Testis (tissue), 3 donors: Measurements from ENCODE around the gene CTAGE8. TPM values are rescaled to one million over a fixed set of nuclear protein-coding genes. Genes with fewer than 3 reads are reported as not detected.
"Not testable (repeated sequence)": the region's sequence is repeated elsewhere in the genome, so short reads cannot be mapped to it uniquely, and the experiment has no call there.

ENCODE experiments used
- DNase-seq: peaks from one replicate; pipeline ENCODE4 v3.0.0-alpha.2; 2019
- H3K27ac ChIP-seq, 2 donors: fragments of 200-600 bp; sonication (generic); one replicate each; pipeline ENCODE4 v1.5.1; 2019
- H3K27me3 ChIP-seq: fragments of 200-600 bp; sonication (generic); one replicate; pipeline ENCODE4 v1.5.1; 2019
- H3K36me3 ChIP-seq: fragments of 200-600 bp; sonication (generic); one replicate; pipeline ENCODE4 v1.5.1; 2017; ENCODE audit warnings: low read depth; ENCODE audit errors: missing control alignments
- H3K4me1 ChIP-seq: fragments of 200-600 bp; sonication (generic); one replicate; pipeline ENCODE4 v1.5.1; 2019
- H3K4me3 ChIP-seq, 2 donors: fragments of 200-600 bp; sonication (generic); one replicate each; pipeline ENCODE4 v1.5.1; 2017 to 2019
- H3K9me3 ChIP-seq: fragments of 200-600 bp; sonication (generic); one replicate; pipeline ENCODE4 v1.5.1; 2017
- WGBS, 2 donors: methylation state at CpG; one replicate each; pipeline ENCODE4 v1.1.5; 2018; 5-methylcytosine and 5-hydroxymethylcytosine counted together
- intact Hi-C: fragments of 100-400 bp; cut with DNase I; formaldehyde crosslinking; loops from one replicate; pipeline ENCODE4 v1.15.1; 2023; ENCODE audit warnings: low total_unique reads
- polyA plus RNA-seq: library from polyadenylated mRNA; stranded (reverse); fragments of 350-450 nt; fragmentation: Illumina TruSeq; extraction: RNeasy Lipid Tissue Mini Kit (QIAGEN cat#74804); gene quantifications from one replicate; pipeline ENCODE4 v1.2.3, GENCODE V29; 2014; ENCODE audit warnings: low read depth, low replicate concordance; ENCODE audit not compliant: insufficient read depth
- total RNA-seq, 2 donors: library from RNA; depleted of rRNA; stranded (reverse); fragments of >200 nt; gene quantifications; one replicate each; pipeline ENCODE4 v1.2.3, GENCODE V29; 2016

CTAGE8 gene
- total and polyA plus RNA-seq, 3 donors from 2014 or later = 4.4 to 16.6 (median 13.7) TPM

- H3K9me3 ChIP-seq, H3K27me3 ChIP-seq, intact Hi-C loops, H3K4me3 ChIP-seq, DNase-seq, H3K36me3 ChIP-seq, H3K4me1 ChIP-seq, H3K27ac ChIP-seq: not testable (repeated sequence)
- WGBS, 2 donors = 92% methylated on average over 1 of the region's 3 CpGs; no CpG with 5 or more reads in 1 of the 2 donors
Measured at GRCh38 chr7:144228810-144229209, 40.3 kb downstream of the CTAGE8 start.

- H3K27me3 ChIP-seq = not testable (repeated sequence)
- 65 to 70% methylated on average over 3 of the region's 4 CpGs for WGBS, 2 donors
Measured at GRCh38 chr7:144226866-144227265, 42.2 kb downstream of the CTAGE8 start.

GRCh38 chr7:144223675-144224074, 45.4 kb downstream of the CTAGE8 start:
- H3K27me3 ChIP-seq, H3K36me3 ChIP-seq, H3K9me3 ChIP-seq, H3K4me1 ChIP-seq, intact Hi-C loops, H3K27ac ChIP-seq, H3K4me3 ChIP-seq, DNase-seq: not testable (repeated sequence)

More at GRCh38 chr7:144226866-144227265, 42.2 kb downstream of the CTAGE8 start:
- DNase-seq, H3K4me3 ChIP-seq, H3K27ac ChIP-seq, H3K9me3 ChIP-seq, H3K4me1 ChIP-seq, intact Hi-C loops, H3K36me3 ChIP-seq: not testable (repeated sequence)

- H3K9me3 ChIP-seq, intact Hi-C loops, H3K27ac ChIP-seq, H3K36me3 ChIP-seq, H3K4me3 ChIP-seq, H3K27me3 ChIP-seq, H3K4me1 ChIP-seq, DNase-seq: not testable (repeated sequence)
Measured at GRCh38 chr7:144220531-144220930, 48.6 kb downstream of the CTAGE8 start.

- H3K9me3 ChIP-seq, H3K27ac ChIP-seq, DNase-seq, H3K27me3 ChIP-seq, intact Hi-C loops, H3K36me3 ChIP-seq, H3K4me3 ChIP-seq, H3K4me1 ChIP-seq: not testable (repeated sequence)
- 88% methylated on average over 1 of the region's 4 CpGs; no CpG with 5 or more reads in 1 of the 2 donors for WGBS, 2 donors
Measured at GRCh38 chr7:144219149-144219548, 49.9 kb downstream of the CTAGE8 start.

GRCh38 chr7:144218581-144218980, 50.5 kb downstream of the CTAGE8 start:
- H3K4me3 ChIP-seq, H3K4me1 ChIP-seq, DNase-seq, H3K27me3 ChIP-seq, H3K9me3 ChIP-seq, H3K36me3 ChIP-seq, intact Hi-C loops, H3K27ac ChIP-seq: not testable (repeated sequence)
- WGBS, 2 donors = 100% methylated on average over 1 of the region's 1 CpG

GRCh38 chr7:144217200-144217599, 51.9 kb downstream of the CTAGE8 start:
- H3K27ac ChIP-seq, H3K36me3 ChIP-seq, DNase-seq, H3K9me3 ChIP-seq, intact Hi-C loops, H3K4me3 ChIP-seq, H3K4me1 ChIP-seq, H3K27me3 ChIP-seq: not testable (repeated sequence)

Other genes with a start within 250 kb of the CTAGE8 start
- under 1 TPM; 0.31 to 0.43 TPM for gene OR2A5, start 220.3 kb downstream of the CTAGE8 start, total RNA-seq
- gene OR2A5, start 220.3 kb downstream of the CTAGE8 start, polyA plus RNA-seq = not detected
- under 1 TPM in 1 of 2 donors, not detected in 1; 0.19 TPM for gene OR2A25, start 199.5 kb downstream of the CTAGE8 start, total RNA-seq
- 0.18 TPM for gene OR2A25, start 199.5 kb downstream of the CTAGE8 start, polyA plus RNA-seq
- under 1 TPM; 0.06 to 0.39 TPM for gene OR2A12, start 183.0 kb downstream of the CTAGE8 start, total RNA-seq
- not detected for gene OR2A12, start 183.0 kb downstream of the CTAGE8 start, polyA plus RNA-seq
- gene OR2A2, start 159.7 kb downstream of the CTAGE8 start, total RNA-seq = not detected
- gene OR2A2, start 159.7 kb downstream of the CTAGE8 start, polyA plus RNA-seq = not detected
- gene OR2A14, start 146.1 kb downstream of the CTAGE8 start, total RNA-seq = not detected
- not detected for gene OR2A14, start 146.1 kb downstream of the CTAGE8 start, polyA plus RNA-seq
- gene CTAGE4, start 85.8 kb downstream of the CTAGE8 start, total RNA-seq = 10 to 100 TPM in 1 of 2 donors, 1 to 10 TPM in 1; 7.5 to 13.1 TPM
- gene CTAGE4, start 85.8 kb downstream of the CTAGE8 start, polyA plus RNA-seq = not detected
- gene ARHGEF35, start 73.5 kb downstream of the CTAGE8 start, total RNA-seq = 1 to 10 TPM in 1 of 2 donors, under 1 TPM in 1; 0.87 to 1.3 TPM
- 3.0 TPM for gene ARHGEF35, start 73.5 kb downstream of the CTAGE8 start, polyA plus RNA-seq
- not detected for gene OR2A42, start 29.7 kb downstream of the CTAGE8 start, total RNA-seq
- not detected for gene OR2A42, start 29.7 kb downstream of the CTAGE8 start, polyA plus RNA-seq
- 1 to 10 TPM in 1 of 2 donors, under 1 TPM in 1; 0.63 to 1.2 TPM for gene OR2A7, start 4.5 kb downstream of the CTAGE8 start, total RNA-seq
- gene OR2A7, start 4.5 kb downstream of the CTAGE8 start, polyA plus RNA-seq = 1.1 TPM
- gene OR2A1, start 43.1 kb upstream of the CTAGE8 start, total RNA-seq = under 1 TPM in 1 of 2 donors, not detected in 1; 0.37 TPM
- gene OR2A1, start 43.1 kb upstream of the CTAGE8 start, polyA plus RNA-seq = 0.20 TPM
- 1 to 10 TPM; 4.3 to 5.2 TPM for gene ARHGEF5, start 86.1 kb upstream of the CTAGE8 start, total RNA-seq
- 5.0 TPM for gene ARHGEF5, start 86.1 kb upstream of the CTAGE8 start, polyA plus RNA-seq
- gene NOBOX, start 134.4 kb upstream of the CTAGE8 start, total RNA-seq = 1 to 10 TPM; 1.6 TPM
- gene NOBOX, start 134.4 kb upstream of the CTAGE8 start, polyA plus RNA-seq = 1.1 TPM